Ovary (tissue), 3 donors: ENCODE results near the gene PNLIPRP3.

ENCODE experiments used
- EP300 ChIP-seq: sonication (generic); formaldehyde crosslinking; IDR thresholded peaks from one replicate; pipeline ENCODE4 v1.6.1; 2017; ENCODE audit warnings: antibody characterized with exemption
- POLR2A ChIP-seq: fragments of 450-650 bp; IDR thresholded peaks from one replicate; pipeline ENCODE4 v1.6.1; 2017; ENCODE audit warnings: antibody characterized with exemption, mild to moderate bottlenecking, moderate library complexity
- TF ChIP-seq, protein P1 (sequence below), 3 donors: fragments of 450-650 bp in 2 of 3; fragments of 200-600 bp in 1 of 3; IDR thresholded peaks; one replicate each; pipeline versions ENCODE4 v1.5.1 to v1.8.0; 2016 to 2022; ENCODE audit warnings: antibody characterized with exemption in 3 of 3, mild to moderate bottlenecking in 1 of 3
- donor health status: DM: no; HTN: no; CAD: no.

GRCh38 chr10:116418389-116418788, 9.3 kb upstream of the PNLIPRP3 start:
- TF ChIP-seq, protein P1, sequence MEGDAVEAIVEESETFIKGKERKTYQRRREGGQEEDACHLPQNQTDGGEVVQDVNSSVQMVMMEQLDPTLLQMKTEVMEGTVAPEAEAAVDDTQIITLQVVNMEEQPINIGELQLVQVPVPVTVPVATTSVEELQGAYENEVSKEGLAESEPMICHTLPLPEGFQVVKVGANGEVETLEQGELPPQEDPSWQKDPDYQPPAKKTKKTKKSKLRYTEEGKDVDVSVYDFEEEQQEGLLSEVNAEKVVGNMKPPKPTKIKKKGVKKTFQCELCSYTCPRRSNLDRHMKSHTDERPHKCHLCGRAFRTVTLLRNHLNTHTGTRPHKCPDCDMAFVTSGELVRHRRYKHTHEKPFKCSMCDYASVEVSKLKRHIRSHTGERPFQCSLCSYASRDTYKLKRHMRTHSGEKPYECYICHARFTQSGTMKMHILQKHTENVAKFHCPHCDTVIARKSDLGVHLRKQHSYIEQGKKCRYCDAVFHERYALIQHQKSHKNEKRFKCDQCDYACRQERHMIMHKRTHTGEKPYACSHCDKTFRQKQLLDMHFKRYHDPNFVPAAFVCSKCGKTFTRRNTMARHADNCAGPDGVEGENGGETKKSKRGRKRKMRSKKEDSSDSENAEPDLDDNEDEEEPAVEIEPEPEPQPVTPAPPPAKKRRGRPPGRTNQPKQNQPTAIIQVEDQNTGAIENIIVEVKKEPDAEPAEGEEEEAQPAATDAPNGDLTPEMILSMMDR (IDR thresholded peaks at IDR 0.05), result no peak
- TF ChIP-seq POLR2A (no peak), EP300 (no peak)
